HG03066 (cell line): ENCODE data around the gene ZNF211.
A peak's percentile ranks its signal among the peaks of the same experiment; 100 is the strongest.

Experiments used
- ATAC-seq: cut with Tn5 transposase; IDR thresholded peaks from one replicate; pipeline ENCODE4 v1.9.1; 2021; ENCODE audit warnings: low read depth; ENCODE audit not compliant: unreplicated experiment

The ZNF211 gene

DNA sequence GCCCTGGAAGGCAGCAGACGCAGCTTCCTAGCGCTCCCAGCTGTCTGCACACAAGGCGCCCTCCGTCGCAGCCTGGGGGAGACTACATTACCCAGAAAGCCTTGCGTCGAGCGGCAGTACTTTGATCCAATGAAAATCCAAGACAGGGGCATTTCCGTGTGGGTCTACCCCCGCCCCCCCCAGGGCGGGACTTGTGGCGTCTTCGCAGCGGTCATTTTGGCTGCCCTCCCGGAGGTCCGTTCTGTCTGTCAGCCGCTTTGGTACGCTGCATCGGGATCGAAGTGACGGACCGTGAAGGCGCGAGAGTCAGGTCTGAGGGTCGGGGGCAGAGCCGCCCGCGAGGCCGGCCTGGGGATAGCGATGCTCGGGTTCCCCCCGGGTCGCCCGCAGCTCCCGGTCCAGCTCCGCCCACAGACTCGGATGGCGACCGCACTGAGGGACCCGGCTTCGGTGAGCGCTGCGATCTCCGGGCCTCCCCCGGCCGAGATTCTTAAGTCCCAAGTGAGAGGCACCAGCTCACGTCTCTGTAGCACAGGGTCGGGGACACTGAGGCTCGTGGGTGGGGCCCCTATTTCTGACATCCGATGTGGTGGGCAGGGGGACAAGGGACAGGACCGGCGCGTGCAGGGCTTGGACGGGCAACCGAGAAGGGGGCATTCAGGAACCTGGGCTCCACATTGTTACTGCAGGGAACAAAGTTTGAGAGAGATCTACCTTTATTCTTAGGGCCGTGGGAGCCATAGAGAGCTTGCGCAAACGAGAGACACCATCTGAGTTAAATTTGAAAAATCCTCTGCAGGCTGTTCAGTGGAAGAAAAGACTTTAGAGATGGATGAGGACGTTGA is at the start of gene ZNF211:
ZNF211 (plus strand) TSS at position 182 of the 845 bp plus-strand sequence; CDS start at position 361, 179 bp downstream.
- ATAC-seq: peak; percentile 86

DNA sequence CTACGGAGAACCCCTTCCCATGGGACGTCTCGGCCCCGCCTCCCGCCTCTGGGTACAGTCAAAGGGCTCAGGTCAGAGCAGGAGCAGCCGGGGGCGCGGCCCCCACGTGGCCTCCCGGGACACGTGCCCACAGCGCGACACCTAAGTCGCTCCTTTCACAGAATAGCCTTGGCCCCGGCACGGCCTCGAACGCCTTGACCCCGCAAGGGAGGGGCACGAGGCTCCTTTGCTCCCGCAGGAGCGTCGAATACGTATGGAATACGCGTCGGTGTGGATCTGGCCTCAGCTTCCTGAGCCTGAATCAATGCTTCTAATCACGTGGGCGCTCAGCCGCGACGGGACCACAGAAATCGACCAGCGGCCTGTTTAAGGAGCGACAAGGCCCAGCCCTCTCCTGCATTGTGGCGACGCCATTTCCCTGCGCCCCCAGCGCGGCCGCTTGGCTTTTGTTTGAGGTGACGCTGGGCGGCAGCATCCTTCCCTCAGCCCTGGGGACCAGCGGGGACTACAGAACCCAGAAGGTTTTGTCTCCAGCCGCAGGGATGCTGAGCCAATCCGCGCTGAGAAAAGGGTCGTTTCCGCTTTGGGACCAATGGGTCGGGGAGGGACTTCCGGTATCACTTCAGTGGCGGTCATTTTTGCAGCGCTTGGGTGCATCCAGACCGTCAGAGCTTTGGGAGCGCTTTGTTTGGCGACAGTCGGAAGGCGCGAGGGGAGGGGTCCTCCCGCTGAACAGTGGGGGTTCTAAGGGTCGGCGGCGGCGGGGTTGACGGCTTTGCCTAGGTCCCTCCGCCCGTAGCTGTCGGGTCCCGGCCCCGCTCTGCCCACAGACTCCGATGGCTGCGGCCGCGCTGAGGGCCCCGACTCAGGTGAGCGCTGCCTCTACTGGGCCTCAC is 49.2 kb upstream of the ZNF211 start, which contains the start of gene ZIK1:
ZIK1 (plus strand) TSS at position 625 of the 896 bp plus-strand sequence; CDS start at position 837, 212 bp downstream.
- peak; percentile 77 for ATAC-seq

DNA sequence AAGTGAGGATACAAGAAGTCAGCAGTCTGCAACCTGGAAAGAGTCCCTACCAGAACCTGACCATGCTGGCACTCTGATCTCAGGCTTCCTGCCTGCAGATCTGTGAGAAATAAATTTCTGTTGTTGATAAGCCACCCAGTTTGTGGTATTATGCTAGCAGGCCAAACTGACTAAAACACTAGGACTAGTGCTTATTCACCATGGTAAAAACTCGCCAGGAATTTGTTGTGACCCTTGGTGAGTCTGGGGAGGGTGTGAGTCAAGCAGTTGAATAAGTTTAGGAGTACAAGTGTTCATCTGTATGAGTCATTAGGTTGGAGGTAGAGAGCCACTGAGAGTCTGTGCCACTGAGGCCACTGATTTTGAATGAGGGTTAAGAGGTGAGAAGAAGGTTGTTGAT is 45.4 kb upstream of the ZNF211 start:
- ATAC-seq: no peak

DNA sequence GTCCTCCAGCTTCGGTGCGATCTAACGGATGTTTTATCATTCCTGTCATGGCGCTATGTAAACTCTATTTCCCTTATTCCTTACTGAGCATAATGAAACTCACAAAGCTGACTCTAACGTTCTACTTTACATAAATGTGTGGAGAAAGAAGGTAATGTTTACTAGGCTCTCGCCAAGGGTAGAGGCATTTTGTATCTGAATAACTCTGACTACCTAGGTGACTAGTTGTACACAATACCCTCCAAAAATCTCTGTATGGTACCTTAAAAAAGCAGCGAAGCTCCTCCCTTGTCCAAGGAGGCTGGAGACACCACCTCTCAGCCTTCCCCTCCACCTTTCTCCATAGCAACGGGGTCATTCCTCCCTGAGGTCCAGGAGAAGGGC is 33.6 kb upstream of the ZNF211 start:
- no peak for ATAC-seq

DNA sequence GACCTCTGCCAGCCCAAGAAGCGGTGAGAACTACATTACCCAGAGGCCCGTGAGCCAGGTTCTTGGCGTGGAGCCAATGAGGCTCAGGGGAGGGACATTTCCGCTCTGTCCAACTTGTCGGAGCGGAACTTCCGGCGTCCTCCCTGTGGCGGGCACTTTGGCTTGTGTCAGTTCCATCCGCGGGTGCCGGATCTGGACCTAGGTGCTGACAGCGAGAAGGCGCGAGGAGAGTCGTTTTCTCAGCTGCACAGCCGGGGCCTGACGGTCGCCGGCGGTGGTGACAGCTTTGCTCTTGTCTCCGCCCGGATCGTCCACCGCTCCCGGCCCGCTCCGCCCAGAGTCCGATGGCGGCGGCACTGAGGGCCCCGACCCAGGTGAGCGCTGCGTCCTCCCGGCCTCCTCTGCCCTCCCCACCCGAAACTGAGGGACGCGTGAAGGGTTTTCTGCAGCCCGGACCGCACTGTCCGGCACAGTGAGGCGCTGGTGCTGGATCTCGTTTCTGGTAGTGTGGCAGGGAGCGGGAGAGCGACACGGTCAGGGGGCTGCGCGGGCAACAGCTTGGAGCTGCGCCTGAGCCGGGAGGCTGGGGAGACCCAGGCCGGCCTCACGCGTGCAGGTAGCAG is 33.1 kb upstream of the ZNF211 start, which contains the start of gene ZNF530:
ZNF530 (plus strand) TSS at position 125 of the 623 bp plus-strand sequence. CDS start 4,461 bp downstream, outside the sequence.
- peak; percentile 92 for ATAC-seq

DNA sequence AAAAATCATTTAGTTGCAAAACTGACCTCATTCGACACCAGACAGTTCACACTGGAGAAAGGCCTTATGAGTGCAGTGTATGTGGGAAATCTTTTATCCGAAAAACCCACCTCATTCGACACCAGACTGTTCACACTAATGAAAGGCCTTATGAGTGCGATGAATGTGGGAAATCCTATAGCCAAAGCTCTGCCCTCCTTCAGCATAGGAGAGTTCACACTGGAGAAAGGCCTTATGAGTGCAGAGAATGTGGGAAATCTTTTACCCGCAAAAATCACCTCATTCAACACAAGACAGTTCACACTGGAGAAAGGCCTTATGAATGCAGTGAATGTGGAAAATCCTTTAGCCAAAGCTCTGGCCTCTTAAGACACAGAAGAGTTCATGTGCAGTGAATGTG is 26.0 kb upstream of the ZNF211 start:
- ATAC-seq: no peak

DNA sequence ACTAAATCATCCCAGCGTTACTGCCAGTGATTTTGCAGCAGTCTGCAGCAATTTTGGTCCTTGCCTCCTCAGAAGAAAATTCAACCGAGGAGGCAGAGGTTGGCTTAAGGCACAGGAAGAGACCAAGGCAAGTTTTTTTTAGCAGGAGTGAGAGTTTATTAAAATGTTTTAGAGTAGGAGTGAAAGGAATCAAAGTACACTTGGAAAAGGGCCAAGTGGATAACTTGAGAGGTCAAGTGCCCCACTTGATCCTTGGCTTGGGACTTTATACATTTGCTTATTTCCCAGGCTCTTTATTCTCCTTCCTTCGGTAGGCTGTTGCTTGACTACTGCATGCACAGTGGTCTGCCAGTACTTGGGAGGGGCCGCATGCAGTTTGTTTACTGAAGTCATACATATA is 21.9 kb upstream of the ZNF211 start:
- no peak for ATAC-seq

DNA sequence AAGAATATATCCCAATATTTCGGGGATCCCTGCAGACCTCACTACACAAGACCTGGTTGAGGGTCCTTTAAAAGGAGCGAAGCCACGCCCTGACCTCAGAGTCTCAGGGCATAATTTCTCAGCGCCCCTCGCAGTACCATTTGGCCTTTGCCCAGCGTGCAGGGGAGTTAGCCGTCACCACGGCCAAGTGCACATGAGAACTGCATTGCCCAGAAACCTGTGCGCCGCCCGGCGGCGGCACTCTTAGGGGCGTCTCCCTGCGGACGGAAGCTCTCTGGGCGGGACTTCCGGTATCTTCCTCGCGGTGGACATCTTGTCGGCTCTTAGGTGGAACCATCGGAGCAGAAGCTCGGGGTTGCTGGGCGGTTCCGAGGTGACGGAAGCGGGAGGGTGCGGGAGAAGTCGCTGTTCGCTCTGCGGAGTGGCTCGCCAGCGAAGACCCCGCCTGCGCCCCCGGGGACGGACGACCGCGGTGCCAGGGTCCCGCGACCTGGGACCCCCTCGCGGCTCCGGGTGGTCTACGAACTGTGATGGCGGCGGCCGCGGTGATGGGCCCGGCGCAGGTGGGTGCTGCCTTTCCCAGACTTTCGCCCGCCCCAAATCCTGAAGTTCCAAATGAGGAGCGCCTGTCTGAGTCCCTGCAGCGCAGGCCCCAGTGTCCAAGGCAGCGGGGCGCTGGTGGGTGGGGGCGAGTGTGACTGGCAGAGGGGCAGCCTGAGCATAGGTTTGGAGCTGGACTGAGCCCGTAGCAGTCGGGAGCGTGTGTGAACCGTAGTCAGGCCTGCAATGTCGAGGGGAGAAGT is 18.8 kb upstream of the ZNF211 start, which contains the start of gene ZNF134:
ZNF134 (plus strand) TSS at position 302 of the 803 bp plus-strand sequence. CDS start 5,227 bp downstream, outside the sequence.
- ATAC-seq: no peak

DNA sequence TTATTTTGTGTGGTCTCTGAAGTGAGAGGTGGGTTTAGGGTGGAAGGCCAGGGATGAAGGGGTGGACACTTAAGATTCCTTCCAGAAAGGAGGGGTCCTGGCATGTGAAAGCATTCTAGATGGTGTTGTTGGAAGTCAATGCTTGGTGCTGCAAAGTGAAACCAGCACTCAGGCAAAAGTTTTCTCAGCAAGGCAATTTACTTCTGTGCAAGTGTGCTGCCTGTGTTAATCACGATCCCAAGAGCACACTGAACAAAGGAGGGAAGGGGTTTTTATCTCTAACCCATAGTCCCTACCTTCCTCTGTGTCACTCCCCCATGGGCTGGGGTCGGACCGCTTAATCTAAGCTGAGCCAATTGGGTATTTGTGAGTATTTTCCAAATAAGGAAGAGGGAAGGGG is 17.6 kb upstream of the ZNF211 start:
- ATAC-seq: no peak

DNA sequence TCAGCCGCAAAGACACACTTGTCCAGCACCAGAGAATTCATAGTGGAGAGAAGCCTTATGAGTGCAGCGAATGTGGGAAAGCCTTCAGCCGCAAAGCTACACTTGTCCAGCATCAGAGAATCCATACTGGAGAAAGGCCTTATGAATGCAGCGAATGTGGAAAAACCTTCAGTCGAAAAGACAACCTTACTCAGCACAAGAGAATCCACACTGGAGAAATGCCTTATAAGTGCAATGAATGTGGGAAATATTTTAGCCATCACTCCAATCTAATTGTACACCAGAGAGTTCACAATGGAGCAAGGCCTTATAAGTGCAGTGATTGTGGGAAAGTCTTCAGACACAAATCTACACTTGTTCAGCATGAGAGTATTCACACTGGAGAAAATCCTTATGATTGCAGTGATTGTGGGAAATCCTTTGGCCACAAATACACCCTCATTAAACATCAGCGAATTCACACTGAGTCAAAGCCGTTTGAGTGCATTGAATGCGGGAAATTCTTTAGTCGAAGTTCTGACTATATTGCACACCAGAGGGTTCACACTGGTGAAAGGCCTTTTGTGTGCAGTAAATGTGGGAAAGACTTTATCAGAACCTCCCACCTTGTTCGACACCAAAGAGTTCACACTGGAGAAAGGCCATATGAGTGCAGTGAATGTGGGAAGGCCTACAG is 12.2 kb upstream of the ZNF211 start:
- ATAC-seq: no peak

DNA sequence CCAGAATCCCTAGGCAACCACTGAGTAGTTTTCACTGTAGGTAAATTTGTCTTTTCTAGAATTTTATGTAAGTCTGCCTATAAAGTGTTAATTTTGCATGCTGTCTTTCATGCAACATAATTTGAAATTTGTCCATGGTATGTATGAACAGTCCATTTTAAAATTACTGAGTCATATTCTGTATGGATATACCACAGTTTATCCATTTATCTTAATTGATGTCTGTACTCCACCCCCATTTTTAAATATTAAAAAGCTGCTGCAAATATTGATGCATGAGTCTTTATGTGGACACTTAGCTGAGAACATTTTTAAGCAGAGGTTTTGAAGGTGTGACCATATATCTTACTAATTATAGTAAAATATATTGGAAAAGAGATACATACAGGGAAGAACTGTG is 9.9 kb upstream of the ZNF211 start:
- ATAC-seq: no peak

DNA sequence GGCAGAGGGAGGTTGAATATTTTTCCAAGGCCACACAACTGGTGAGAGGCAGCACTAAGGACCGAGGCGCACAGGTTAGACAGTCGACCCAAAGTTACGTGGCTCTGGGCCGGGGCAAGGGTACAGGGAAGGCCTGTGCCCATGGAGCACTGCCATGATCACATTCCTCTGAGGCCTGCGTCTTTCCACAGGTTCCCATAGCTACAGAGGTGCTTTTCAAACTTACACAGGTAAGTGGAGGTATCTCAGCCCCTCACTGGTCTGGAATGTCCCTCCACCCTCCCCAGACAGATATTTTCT is 814 bp downstream of the ZNF211 start:
- ATAC-seq: no peak

DNA sequence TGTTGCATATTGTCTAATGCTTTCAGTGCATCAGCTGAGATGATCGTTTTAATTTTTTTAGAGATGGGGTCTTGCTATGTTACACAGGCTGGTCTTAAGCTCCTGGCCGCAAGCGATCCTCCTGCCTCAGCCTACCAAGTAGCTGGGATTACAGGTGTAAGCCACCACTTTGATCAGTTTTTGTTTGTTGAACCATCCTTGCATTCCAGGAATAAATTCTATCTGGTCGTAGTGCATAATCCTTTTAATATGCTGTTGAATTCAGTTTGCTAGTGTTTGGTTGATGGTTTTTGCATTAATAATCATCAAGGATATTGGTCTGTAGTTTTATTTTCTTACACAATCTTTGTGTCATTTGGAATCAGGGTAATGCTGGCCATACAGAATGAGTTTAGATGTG is 4.4 kb downstream of the ZNF211 start:
- no peak for ATAC-seq

DNA sequence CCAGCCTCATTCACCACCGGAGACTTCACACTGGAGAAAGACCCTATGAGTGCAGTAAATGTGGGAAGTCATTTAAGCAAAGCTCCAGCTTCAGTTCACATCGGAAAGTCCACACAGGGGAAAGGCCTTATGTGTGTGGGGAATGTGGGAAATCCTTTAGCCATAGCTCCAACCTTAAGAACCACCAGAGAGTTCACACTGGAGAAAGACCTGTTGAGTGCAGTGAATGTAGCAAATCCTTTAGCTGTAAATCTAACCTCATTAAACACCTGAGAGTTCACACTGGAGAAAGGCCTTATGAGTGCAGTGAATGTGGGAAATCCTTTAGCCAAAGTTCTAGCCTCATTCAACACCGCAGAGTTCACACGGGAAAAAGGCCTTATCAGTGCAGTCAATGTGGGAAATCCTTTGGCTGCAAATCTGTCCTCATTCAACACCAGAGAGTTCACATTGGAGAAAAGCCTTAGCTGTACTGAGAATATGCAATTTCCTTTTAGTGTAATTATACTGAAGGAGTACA is 8.8 kb downstream of the ZNF211 start:
- ATAC-seq: no peak

DNA sequence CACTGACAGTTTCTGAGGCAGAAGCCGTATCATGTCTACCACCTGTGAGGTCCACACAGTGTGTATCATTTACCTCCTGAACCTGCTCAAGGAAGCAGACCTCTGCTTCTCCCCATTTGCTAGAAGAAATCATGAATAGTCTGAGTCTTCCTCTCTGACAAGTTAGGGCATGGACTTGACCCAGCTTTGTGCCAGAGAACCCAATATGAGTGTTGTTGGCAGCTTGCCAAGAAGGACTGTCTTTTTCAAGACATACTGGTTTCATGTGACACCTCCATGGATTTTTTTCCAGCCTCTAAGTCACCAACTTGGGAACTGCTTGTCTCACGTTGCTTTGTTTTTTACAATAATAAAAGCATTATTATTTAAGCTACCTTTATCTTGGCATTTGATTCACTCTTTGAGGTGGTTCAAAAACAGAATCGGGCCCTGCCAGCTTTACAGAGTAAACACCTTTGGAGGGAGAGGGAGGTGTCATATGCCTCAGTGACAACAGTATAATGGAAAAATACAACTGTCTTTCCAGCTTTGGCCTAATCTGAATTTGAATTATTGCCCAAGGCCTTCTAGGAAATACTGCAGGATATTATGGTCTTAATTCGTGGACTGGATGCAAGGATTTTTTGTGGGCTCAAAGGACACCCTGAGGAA is 9.6 kb downstream of the ZNF211 start:
- no peak for ATAC-seq

DNA sequence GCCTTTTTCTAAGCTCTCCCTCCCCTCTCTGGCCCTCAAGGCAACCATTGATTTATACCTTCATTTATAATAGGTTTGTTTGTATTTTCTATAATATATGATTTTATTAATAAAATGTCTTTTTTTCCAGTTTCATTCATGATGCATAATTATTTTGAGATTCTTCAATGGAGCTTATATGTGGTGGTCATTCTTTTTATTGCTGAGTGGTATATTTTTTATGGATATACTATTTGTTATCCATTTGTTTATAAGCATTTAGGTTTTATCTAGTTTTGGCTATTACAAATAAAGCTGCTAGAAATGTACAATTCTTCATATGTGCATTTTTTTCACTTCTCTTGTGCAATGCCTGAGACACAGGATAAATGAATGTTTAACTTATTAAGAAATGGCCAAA is 10.8 kb downstream of the ZNF211 start:
- no peak for ATAC-seq

DNA sequence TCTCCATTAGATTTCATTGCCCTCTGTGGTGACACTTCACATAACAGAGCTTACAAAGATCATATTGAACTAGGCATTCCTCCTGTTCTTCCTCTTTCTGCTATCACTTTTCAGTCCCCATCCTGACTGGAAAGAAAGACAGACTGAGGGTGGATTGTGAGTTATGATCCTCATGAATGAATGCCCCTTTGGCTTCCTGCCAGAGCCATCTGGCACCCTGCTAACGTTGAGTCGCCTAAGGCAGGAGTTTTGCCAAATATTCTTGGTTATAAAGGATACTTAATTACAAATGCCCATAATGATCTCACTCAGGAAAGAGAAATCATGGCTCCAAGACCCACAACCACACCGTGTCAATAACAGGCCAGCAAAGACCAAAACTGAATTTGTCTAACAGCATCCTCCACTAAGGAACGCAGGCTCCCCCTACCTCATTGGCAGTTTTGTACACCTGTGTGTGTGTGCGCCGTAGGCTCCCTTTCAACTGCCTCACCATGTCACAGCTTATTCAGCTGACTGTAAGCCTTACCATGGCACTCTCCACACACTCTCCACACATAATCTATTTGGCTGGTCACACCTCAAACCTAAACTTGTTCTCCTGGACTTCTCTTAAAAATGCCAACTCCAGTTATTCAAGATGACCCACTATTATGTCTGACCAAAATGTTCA is 15.5 kb downstream of the ZNF211 start:
- no peak for ATAC-seq

DNA sequence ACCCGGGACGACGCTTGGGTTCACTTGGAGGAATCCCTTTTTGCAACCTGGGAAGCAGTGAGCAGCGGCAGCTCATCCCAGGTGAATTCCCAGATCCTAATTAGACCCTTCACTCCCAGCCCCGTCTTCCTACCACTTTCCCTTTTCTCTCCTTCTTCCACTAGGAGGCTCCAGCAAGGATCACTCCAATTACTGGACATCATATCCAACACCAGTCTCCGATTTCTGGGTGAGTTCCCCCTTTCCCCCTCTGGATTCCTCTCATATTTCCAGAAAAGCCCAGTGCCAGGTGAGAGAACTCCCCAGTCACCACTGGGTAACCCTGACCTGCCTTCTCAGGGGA is 18.7 kb downstream of the ZNF211 start:
- no peak for ATAC-seq
